Progenitor cell of endocrine pancreas (in vitro differentiated cells): Measurements from ENCODE around the gene PRTFDC1. TPM values are rescaled to one million over a fixed set of nuclear protein-coding genes. Genes with fewer than 3 reads are reported as not detected.

ENCODE experiments used
- DNase-seq: peaks from one replicate; pipeline ENCODE4 v3.0.0; 2021; ENCODE audit warnings: low spot score; ENCODE audit not compliant: unreplicated experiment
- H3K27ac Mint-ChIP-seq: 2 replicates; pipeline ENCODE4 v1.8.0; 2021; ENCODE audit warnings: mild to moderate bottlenecking, moderate library complexity, mixed read lengths
- H3K27me3 Mint-ChIP-seq: 2 replicates; pipeline ENCODE4 v1.8.0; 2021; ENCODE audit warnings: mixed read lengths
- H3K36me3 Mint-ChIP-seq: 2 replicates; pipeline ENCODE4 v1.8.0; 2022; ENCODE audit warnings: mixed read lengths; ENCODE audit not compliant: insufficient read depth
- H3K4me1 Mint-ChIP-seq: 2 replicates; pipeline ENCODE4 v1.8.0; 2021; ENCODE audit warnings: low read depth, mixed read lengths
- H3K4me3 Mint-ChIP-seq: 2 replicates; pipeline ENCODE4 v1.8.0; 2021; ENCODE audit warnings: low read depth, mild to moderate bottlenecking, moderate library complexity, mixed read lengths
- H3K9me3 Mint-ChIP-seq: 2 replicates; pipeline ENCODE4 v1.8.0; 2021; ENCODE audit warnings: low read depth, mixed read lengths
- CTCF ChIP-seq: fragments of 200-600 bp; sonication (generic); IDR thresholded peaks from one replicate; pipeline ENCODE4 v1.5.0; 2021; ENCODE audit warnings: antibody characterized with exemption, mild to moderate bottlenecking; ENCODE audit not compliant: unreplicated experiment
- total RNA-seq: library from RNA; stranded (reverse); gene quantifications from 2 replicates; pipeline ENCODE4 v1.2.1, GENCODE V29; 2021

The PRTFDC1 gene
- total RNA-seq, 1 donor from 2014 or later, result 35.4 TPM

GRCh38 chr10:24857031-24857725, 95.2 kb downstream of the PRTFDC1 start:
- Mint-ChIP-seq H3K27ac (no peak overlapping the region), H3K4me3 (no peak overlapping the region), H3K27me3 (no peaks in the 10 kb centered on the region), H3K9me3 (no peaks in the 10 kb centered on the region), H3K4me1 (no peaks in the 10 kb centered on the region), H3K36me3 (peaks cover 7% of the 10 kb centered on the region)
- no peak for TF ChIP-seq CTCF
- no peak for DNase-seq

- no peak for DNase-seq
- Mint-ChIP-seq H3K9me3 (no peaks in the 10 kb centered on the region), H3K27ac (no peak overlapping the region), H3K27me3 (no peaks in the 10 kb centered on the region), H3K4me1 (peaks cover 9% of the 10 kb centered on the region), H3K4me3 (no peak overlapping the region), H3K36me3 (peaks cover 15% of the 10 kb centered on the region)
- no peak for TF ChIP-seq CTCF
Measured at GRCh38 chr10:24854256-24854655, 98.2 kb downstream of the PRTFDC1 start.

GRCh38 chr10:24853661-24854060, 98.7 kb downstream of the PRTFDC1 start:
- Mint-ChIP-seq H3K27me3 (no peaks in the 10 kb centered on the region), H3K36me3 (peaks cover 15% of the 10 kb centered on the region), H3K9me3 (no peaks in the 10 kb centered on the region), H3K4me1 (peaks cover 10% of the 10 kb centered on the region), H3K27ac (no peak overlapping the region), H3K4me3 (no peak overlapping the region)
- DNase-seq, result no peak
- no peak for TF ChIP-seq CTCF

GRCh38 chr10:24851629-24852028, 100.8 kb downstream of the PRTFDC1 start:
- Mint-ChIP-seq H3K4me1 (peaks cover 13% of the 10 kb centered on the region), H3K9me3 (no peaks in the 10 kb centered on the region), H3K4me3 (no peak overlapping the region), H3K27ac (no peak overlapping the region), H3K36me3 (peaks cover 17% of the 10 kb centered on the region), H3K27me3 (no peaks in the 10 kb centered on the region)
- TF ChIP-seq CTCF, result no peak
- no peak for DNase-seq

- Mint-ChIP-seq H3K27ac (no peak overlapping the region), H3K9me3 (no peaks in the 10 kb centered on the region), H3K27me3 (no peaks in the 10 kb centered on the region), H3K36me3 (peaks cover 19% of the 10 kb centered on the region), H3K4me1 (peaks cover 13% of the 10 kb centered on the region), H3K4me3 (no peak overlapping the region)
- TF ChIP-seq CTCF, result no peak
- DNase-seq, result no peak
Measured at GRCh38 chr10:24850727-24851296, 101.6 kb downstream of the PRTFDC1 start.
